K562 (cell line): Measurements from ENCODE around the gene COL20A1. TPM values are rescaled to one million over a fixed set of nuclear protein-coding genes. Genes with fewer than 3 reads are reported as not detected.
A peak's percentile ranks its signal among the peaks of the same experiment; 100 is the strongest.

Experiments
- ATAC-seq: fragments of 200-7000 bp; cut with Tn5 transposase; 3 replicates; pipeline ENCODE4 v1.9.1; 2020; ENCODE audit warnings: moderate library complexity
- BruUV-seq: library from RNA; stranded (reverse); fragments of 400-500 nt; replicated peaks from 2 replicates; lab custom pipeline; 2021; lab: Mats Ljungman, UMichigan
- CTCF ChIA-PET: fragments of 300-600 bp; formaldehyde crosslinking; extraction: SDS; loops from one replicate; lab custom pipeline; 2021; ENCODE audit warnings: low intra/inter-chr PET ratio; lab: Yijun Ruan, JAX
- POLR2A ChIA-PET: fragments of 300-600, 350-650 bp; sonication (Branson Sonifier 250); formaldehyde crosslinking; extraction: SDS; loops from one replicate; lab custom pipeline; 2021; ENCODE audit warnings: antibody characterized with exemption, inconsistent platforms; lab: Yijun Ruan, JAX
- DNase-seq, 4 experiments: peaks; one replicate each; pipeline versions ENCODE4 v3.0.0 to v3.0.0-alpha.2; 2011 to 2018; ENCODE audit warnings: low spot score in 3 of 4, mixed read lengths in 3 of 4; ENCODE audit errors: extremely low read depth in 1 of 4
- FAIRE-seq: peaks from 2 replicates; lab custom pipeline; 2011; peaks lifted over from hg19 to GRCh38; lab: Jason Lieb, UNC
- H2AFZ ChIP-seq: 2 replicates; pipeline ENCODE4 v1.6.0; 2011; ENCODE audit warnings: low read depth, low read length, control low read depth, inconsistent platforms
- H3K27ac ChIP-seq: fragments of 200-600 bp; 3 replicates; pipeline ENCODE4 v1.8.0; 2011; ENCODE audit warnings: low read depth, mild to moderate bottlenecking, control low read depth, inconsistent platforms, low read length, moderate library complexity, mixed read lengths; ENCODE audit errors: extremely low read depth
- H3K27me3 ChIP-seq, 2 experiments: fragments of 300-600 bp in 1 of 2; 2 replicates in 1 of 2; 3 replicates in 1 of 2; pipeline versions ENCODE4 v1.6.0 to v1.8.0; 2011; ENCODE audit warnings: inconsistent platforms in 2 of 2, low read length in 2 of 2, mild to moderate bottlenecking in 1 of 2, mixed read lengths in 1 of 2, moderate library complexity in 1 of 2; ENCODE audit not compliant: control insufficient read depth in 2 of 2, insufficient read depth in 2 of 2
- H3K36me3 ChIP-seq: fragments of 300-600 bp; 3 replicates; pipeline ENCODE4 v1.8.0; 2011; ENCODE audit warnings: mild to moderate bottlenecking, low read length, inconsistent platforms; ENCODE audit not compliant: control insufficient read depth, insufficient read depth
- H3K4me1 ChIP-seq, 2 experiments: fragments of 200-600 bp in 1 of 2; replicated peaks in 1 of 2; 2 replicates in 1 of 2; 3 replicates in 1 of 2; pipeline versions ENCODE4 v1.5.1 to v1.8.0; 2011; ENCODE audit warnings: inconsistent platforms in 2 of 2, low read length in 2 of 2, mild to moderate bottlenecking in 1 of 2, mixed read lengths in 1 of 2, moderate library complexity in 1 of 2; ENCODE audit not compliant: control insufficient read depth in 2 of 2, insufficient read depth in 2 of 2
- H3K4me2 ChIP-seq: 2 replicates; pipeline ENCODE4 v1.6.1; 2011; ENCODE audit warnings: low read length, control low read depth, inconsistent platforms, mixed read lengths; ENCODE audit not compliant: insufficient read depth
- H3K4me3 ChIP-seq: fragments of 200-600 bp; sonication (generic), shearing (Covaris generic); 2 replicates; pipeline ENCODE4 v1.5.1; 2016; ENCODE audit warnings: control low read depth, inconsistent platforms
- H3K79me2 ChIP-seq: fragments of 200-600 bp; 3 replicates; pipeline ENCODE4 v1.8.0; 2011; ENCODE audit warnings: low read length, inconsistent platforms; ENCODE audit not compliant: control insufficient read depth, insufficient read depth
- H3K9ac ChIP-seq, 2 experiments: 2 replicates each; pipeline versions ENCODE4 v1.6.0 to v1.6.1; 2011; ENCODE audit warnings: low read depth in 2 of 2, low read length in 2 of 2, control low read depth in 1 of 2, inconsistent platforms in 1 of 2, mild to moderate bottlenecking in 1 of 2, mixed read lengths in 1 of 2; ENCODE audit not compliant: insufficient read depth in 1 of 2
- H3K9me1 ChIP-seq: one replicate; pipeline ENCODE4 v1.6.0; 2011; ENCODE audit warnings: inconsistent platforms, mild to moderate bottlenecking, low read length, moderate library complexity; ENCODE audit not compliant: control insufficient read depth, insufficient read depth
- H3K9me3 ChIP-seq: replicated peaks from 2 replicates; pipeline ENCODE4 v1.5.1; 2011; ENCODE audit warnings: low read depth, low read length, inconsistent platforms; ENCODE audit not compliant: control insufficient read depth, insufficient read depth
- H4K20me1 ChIP-seq: replicated peaks from 2 replicates; pipeline ENCODE4 v1.6.1; 2011; ENCODE audit warnings: low read length, inconsistent platforms, mixed read lengths; ENCODE audit not compliant: control insufficient read depth, insufficient read depth
- HDAC8 ChIP-seq: fragments of 450-650 bp; IDR thresholded peaks from 2 replicates; pipeline ENCODE4 v1.6.1; 2016; ENCODE audit warnings: mild to moderate bottlenecking, missing genetic modification characterization, moderate library complexity, missing compliant biosample characterization
- IRF1 ChIP-seq: sonication (generic); formaldehyde crosslinking; IDR thresholded peaks from 2 replicates; pipeline ENCODE4 v1.8.0; 2022; ENCODE audit warnings: missing genetic modification reagents, mild to moderate bottlenecking, borderline replicate concordance
- JUND ChIP-seq, 2 experiments: IDR thresholded peaks; 2 replicates in 1 of 2; 3 replicates in 1 of 2; pipeline ENCODE4 v1.6.1; 2011; ENCODE audit warnings: borderline replicate concordance in 2 of 2, low read depth in 2 of 2, low read length in 2 of 2, improper control_type of control experiment in 1 of 2, missing biosample characterization in 1 of 2, missing genetic modification characterization in 1 of 2, missing genetic modification reagents in 1 of 2
- MCM7 ChIP-seq, 2 experiments: fragments of 450-650 bp; IDR thresholded peaks; 2 replicates each; pipeline ENCODE4 v1.6.1; 2016 to 2018
- POLR2AphosphoS2 ChIP-seq: IDR thresholded peaks from 2 replicates; pipeline ENCODE4 v1.6.1; 2012; ENCODE audit warnings: low read length, improper control_type of control experiment
- POLR2G ChIP-seq: fragments of 200-400 bp; formaldehyde crosslinking; IDR thresholded peaks from 2 replicates; pipeline ENCODE4 v1.6.1; 2017; ENCODE audit warnings: low read depth, mild to moderate bottlenecking, antibody characterized with exemption, low read length, moderate library complexity
- PRMT5 ChIP-seq: sonication (generic); formaldehyde crosslinking; IDR thresholded peaks from 2 replicates; pipeline ENCODE4 v1.5.0; 2020; ENCODE audit warnings: missing genetic modification reagents
- RNF219 ChIP-seq: fragments of 250-450 bp; sonication (Bioruptor Pico); IDR thresholded peaks from 2 replicates; pipeline ENCODE4 v1.5.0; 2022; ENCODE audit warnings: mild to moderate bottlenecking
- TAF1 ChIP-seq: IDR thresholded peaks from 2 replicates; pipeline ENCODE4 v1.6.1; 2011; ENCODE audit warnings: mild to moderate bottlenecking, low read length, moderate library complexity; ENCODE audit not compliant: insufficient read depth, control insufficient read depth, severe bottlenecking; ENCODE audit errors: extremely low read depth
- YY1 ChIP-seq, 3 experiments: IDR thresholded peaks; 2 replicates each; pipeline ENCODE4 v1.6.1; 2011; ENCODE audit warnings: low read length in 2 of 3, mild to moderate bottlenecking in 2 of 3, moderate library complexity in 2 of 3, borderline replicate concordance in 1 of 3, control low read depth in 1 of 3, low read depth in 1 of 3; ENCODE audit not compliant: insufficient read depth in 3 of 3, insufficient replicate concordance in 2 of 3, control insufficient read depth in 1 of 3, insufficient read length in 1 of 3; ENCODE audit errors: extremely low read depth in 1 of 3
- ZBTB33 ChIP-seq: sonication (generic); formaldehyde crosslinking; IDR thresholded peaks from 2 replicates; pipeline ENCODE4 v1.8.1; 2023; ENCODE audit warnings: mild to moderate bottlenecking, missing genetic modification reagents
- ZNF311 ChIP-seq: fragments of 250-450 bp; sonication (Bioruptor Pico); IDR thresholded peaks from 2 replicates; pipeline ENCODE4 v1.4.0; 2020; ENCODE audit warnings: mild to moderate bottlenecking, moderate library complexity
- ZNF316 ChIP-seq: fragments of 450-650 bp; IDR thresholded peaks from 2 replicates; pipeline ENCODE4 v1.6.1; 2016
- WGBS: fragments of 100-300 bp; shearing (Covaris generic); methylation state at CpG from one replicate; pipeline ENCODE4 v1.1.6; 2016; ENCODE audit warnings: low coverage, mixed read lengths; ENCODE audit not compliant: insufficient coverage; ENCODE audit errors: missing lambda C conversion rate; 5-methylcytosine and 5-hydroxymethylcytosine counted together
- in situ Hi-C: fragments of 300-500 bp; cut with MboI; formaldehyde crosslinking; loops from 4 replicates; pipeline ENCODE4 v1.15.0; 2018; ENCODE audit warnings: inconsistent platforms, mixed read lengths
- intact Hi-C: fragments of 100-400 bp; cut with micrococcal nuclease; formaldehyde crosslinking; loops from 2 replicates; pipeline ENCODE4 v1.14.2; 2022
- polyA plus RNA-seq, 8 experiments: library from polyadenylated mRNA; depleted of rRNA in 4 of 8; stranded (reverse) in 5 of 8; unstranded in 3 of 8; fragments of >200 nt; fragmentation: Nextera tagmentation in 2 of 8; fragmentation: Illumina TruSeq in 1 of 8; extraction: Ambion mirVana in 2 of 8; extraction: Trizol in 1 of 8; gene quantifications; 2 replicates each; pipeline versions ENCODE4 v1.2.1 to v1.2.3, GENCODE V29; 2011 to 2014; ENCODE audit warnings: inconsistent platforms in 1 of 8, missing spikeins in 1 of 8
- total RNA-seq, 7 experiments: library from RNA; depleted of rRNA in 6 of 7; stranded (reverse); fragments of >200 nt in 6 of 7; fragmentation: Illumina TruSeq in 2 of 7; extraction: Trizol in 2 of 7; gene quantifications; 2 replicates each; pipeline versions ENCODE4 v1.2.1 to v1.2.3, GENCODE V29; 2011 to 2021; ENCODE audit warnings: low replicate concordance in 1 of 7
- TF ChIP-seq, protein P1 (sequence below): sonication (generic); formaldehyde crosslinking; IDR thresholded peaks from 2 replicates; pipeline ENCODE4 v1.8.1; 2022; ENCODE audit warnings: missing genetic modification reagents

The COL20A1 gene
- total and polyA plus RNA-seq, 9 of the 15 experiments (the other 6 are each of a cell fraction or from before 2014, with no cell fraction given): not detected

GRCh38 chr20:63284544-63284949, 8.4 kb upstream of the COL20A1 start:
- peaks cover 74% of the 10 kb centered on the region; the same call in 2 of the 3 replicates for H3K36me3 ChIP-seq
- CTCF ChIA-PET: interaction anchor here (0.6 kb wide), 1 partner anchor 9 kb away, joined by 3 read pairs; no protein-coding TSS in a partner anchor
- no TSS peak for BruUV-seq
- H3K9ac ChIP-seq: no peak overlapping the region
- no peaks in the 10 kb centered on the region for H3K27me3 ChIP-seq
- H4K20me1 ChIP-seq: peaks cover 5% of the 10 kb centered on the region; the same call in 1 of the 2 replicates
- FAIRE-seq (no peak), ATAC-seq (no peak; the same call in 2 of the 3 replicates), DNase-seq (no peak)
- no peak overlapping the region for H3K4me2 ChIP-seq
- H3K79me2 ChIP-seq: no peaks in the 10 kb centered on the region
- no peak overlapping the region for H2AFZ ChIP-seq
- POLR2A ChIA-PET: interaction anchor here (0.6 to 4.9 kb wide), 4 partner anchors 11 to 667 kb away, joined by 3 to 24 read pairs (median 3); partner anchors contain the start of gene ARFGAP1
- no peaks in the 10 kb centered on the region for H3K9me1 ChIP-seq
- WGBS: 85% methylated on average over 16 of the region's 25 CpGs
- no peaks in the 10 kb centered on the region for H3K9me3 ChIP-seq
- no peak overlapping the region for H3K4me3 ChIP-seq
- H3K27ac ChIP-seq: no peak overlapping the region
- intact Hi-C loops (no loop called here), in situ Hi-C loops (no loop called here)
- TF ChIP-seq IRF1 (CRISPR knock-in tag): no peak
- no peak for TF ChIP-seq RNF219 (CRISPR knock-in tag)
- TF ChIP-seq ZBTB33 (CRISPR knock-in tag): peak; percentile 47; the same call in 1 of the 2 replicates
- 0 out of 2 replicates have a peak, but pooled peaks have one; percentile 26 for TF ChIP-seq POLR2AphosphoS2
- no peak for TF ChIP-seq ZNF316
- TF ChIP-seq YY1 (IDR thresholded peaks at IDR 0.05; ENCODE audit: borderline replicate concordance in 1 of 3, control insufficient read depth in 1 of 3, extremely low read depth in 1 of 3, insufficient read depth in 3 of 3, insufficient read length in 1 of 3, insufficient replicate concordance in 2 of 3, low read depth in 1 of 3, low read length in 2 of 3): no peak
- TF ChIP-seq POLR2G: peak; percentile 64
- TF ChIP-seq JUND (IDR thresholded peaks at IDR 0.05; ENCODE audit: borderline replicate concordance, low read depth, low read length): no peak
- no peak for TF ChIP-seq JUND (tag; IDR thresholded peaks at IDR 0.05; ENCODE audit: borderline replicate concordance, low read depth, low read length)
- TF ChIP-seq MCM7 (IDR thresholded peaks at IDR 0.05): no peak
- TF ChIP-seq HDAC8: no peak
- no peak for TF ChIP-seq TAF1
- TF ChIP-seq, protein P1, sequence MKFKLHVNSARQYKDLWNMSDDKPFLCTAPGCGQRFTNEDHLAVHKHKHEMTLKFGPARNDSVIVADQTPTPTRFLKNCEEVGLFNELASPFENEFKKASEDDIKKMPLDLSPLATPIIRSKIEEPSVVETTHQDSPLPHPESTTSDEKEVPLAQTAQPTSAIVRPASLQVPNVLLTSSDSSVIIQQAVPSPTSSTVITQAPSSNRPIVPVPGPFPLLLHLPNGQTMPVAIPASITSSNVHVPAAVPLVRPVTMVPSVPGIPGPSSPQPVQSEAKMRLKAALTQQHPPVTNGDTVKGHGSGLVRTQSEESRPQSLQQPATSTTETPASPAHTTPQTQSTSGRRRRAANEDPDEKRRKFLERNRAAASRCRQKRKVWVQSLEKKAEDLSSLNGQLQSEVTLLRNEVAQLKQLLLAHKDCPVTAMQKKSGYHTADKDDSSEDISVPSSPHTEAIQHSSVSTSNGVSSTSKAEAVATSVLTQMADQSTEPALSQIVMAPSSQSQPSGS (CRISPR knock-in tag): no peak
- no peak for TF ChIP-seq ZNF311
- TF ChIP-seq PRMT5 (CRISPR knock-in tag): no peak
- H3K4me1 ChIP-seq: peaks cover 0 to 35% of the 10 kb centered on the region in 2 experiments; a peak in 2 of 5 replicates
